Medulla oblongata (tissue), 1 donor: ENCODE measurements around the gene HOXC6.

ENCODE experiments used
- DNase-seq: peaks from one replicate; pipeline ENCODE4 v3.0.0-alpha.2; 2015; ENCODE audit errors: extremely low spot score

The HOXC6 gene

GRCh38 chr12:54002278-54002914, 25.8 kb upstream of the HOXC6 start:
- no peak for DNase-seq

GRCh38 chr12:54002915-54003389, 25.3 kb upstream of the HOXC6 start:
- no peak for DNase-seq

GRCh38 chr12:54003625-54004024, 24.6 kb upstream of the HOXC6 start:
- DNase-seq = no peak

- no peak for DNase-seq
Observed at GRCh38 chr12:54004063-54004840, 24.0 kb upstream of the HOXC6 start.

GRCh38 chr12:54004841-54005530, 23.3 kb upstream of the HOXC6 start:
- DNase-seq = no peak

- DNase-seq = no peak
Observed at GRCh38 chr12:54005531-54005852, 22.7 kb upstream of the HOXC6 start.

- peak; percentile 92 for DNase-seq
Observed at GRCh38 chr12:54005853-54006558, 22.2 kb upstream of the HOXC6 start.

- no peak for DNase-seq
Observed at GRCh38 chr12:54006559-54007220, 21.6 kb upstream of the HOXC6 start.

- DNase-seq = no peak
Observed at GRCh38 chr12:54007538-54008259, 20.5 kb upstream of the HOXC6 start.

- no peak for DNase-seq
Observed at GRCh38 chr12:54008260-54008552, 20.0 kb upstream of the HOXC6 start.

GRCh38 chr12:54009171-54010052, 18.8 kb upstream of the HOXC6 start:
- DNase-seq = no peak

GRCh38 chr12:54010053-54010971, 17.9 kb upstream of the HOXC6 start:
- no peak for DNase-seq

- DNase-seq = no peak
Observed at GRCh38 chr12:54010972-54011664, 17.1 kb upstream of the HOXC6 start.

- DNase-seq = no peak
Observed at GRCh38 chr12:54011665-54012532, 16.3 kb upstream of the HOXC6 start.

GRCh38 chr12:54012631-54013409, 15.4 kb upstream of the HOXC6 start:
- DNase-seq = no peak

- no peak for DNase-seq
Observed at GRCh38 chr12:54014377-54015017, 13.7 kb upstream of the HOXC6 start.
